Activated T-helper 1 cell treated with anti-CD3 and anti-CD28 coated beads, Interleukin-12 subunit alpha, Interleukin-12 subunit beta, Interleukin-2, Interleukin-4 antibody, amounts not matched to agents 30 ng/mL and 10 ng/mL and 1 ng/mL, durations not matched to agents 14 hours and 24 hours and 36 hours (primary cell): ENCODE measurements around the gene SMO. TPM values are rescaled to one million over a fixed set of nuclear protein-coding genes. Genes with fewer than 3 reads are reported as not detected.

ENCODE experiments used
- DNase-seq: peaks from one replicate; pipeline ENCODE4 v3.0.0; 2021; ENCODE audit warnings: low spot score
- H3K27ac Mint-ChIP-seq: one replicate; pipeline ENCODE4 v1.8.0; 2021; ENCODE audit warnings: mild to moderate bottlenecking, mixed read lengths
- H3K27me3 Mint-ChIP-seq: one replicate; pipeline ENCODE4 v1.8.0; 2022; ENCODE audit warnings: mild to moderate bottlenecking, moderate library complexity, mixed read lengths; ENCODE audit not compliant: insufficient read depth
- H3K36me3 Mint-ChIP-seq: one replicate; pipeline ENCODE4 v1.8.0; 2021; ENCODE audit warnings: low read depth, mixed read lengths
- H3K4me1 Mint-ChIP-seq: one replicate; pipeline ENCODE4 v1.8.0; 2021; ENCODE audit warnings: low read depth, mixed read lengths
- H3K4me3 Mint-ChIP-seq: one replicate; pipeline ENCODE4 v1.8.0; 2021; ENCODE audit warnings: mild to moderate bottlenecking, moderate library complexity, mixed read lengths
- H3K9me3 Mint-ChIP-seq: one replicate; pipeline ENCODE4 v1.8.0; 2021; ENCODE audit warnings: mixed read lengths
- intact Hi-C: fragments of 100-400 bp; cut with micrococcal nuclease; formaldehyde crosslinking; loops from one replicate; pipeline ENCODE4 v1.15.1; 2024
- total RNA-seq: library from RNA; stranded (reverse); gene quantifications from 2 replicates; pipeline ENCODE4 v1.2.3, GENCODE V29; 2022

SMO gene
- total RNA-seq, 1 donor from 2014 or later = 0.44 TPM

GRCh38 chr7:129184981-129185670, 3.3 kb upstream of the SMO start:
- Mint-ChIP-seq H3K27ac (no peak overlapping the region), H3K4me1 (peaks cover 4% of the 10 kb centered on the region), H3K27me3 (peaks cover 39% of the 10 kb centered on the region), H3K9me3 (no peaks in the 10 kb centered on the region), H3K36me3 (peaks cover 1% of the 10 kb centered on the region), H3K4me3 (no peak overlapping the region)
- intact Hi-C loops = no loop called here
- DNase-seq = no peak

GRCh38 chr7:129186749-129187260, 1.6 kb upstream of the SMO start:
- Mint-ChIP-seq H3K27ac (no peak overlapping the region), H3K4me1 (peaks cover 4% of the 10 kb centered on the region), H3K27me3 (peaks cover 52% of the 10 kb centered on the region), H3K4me3 (no peak overlapping the region), H3K9me3 (no peaks in the 10 kb centered on the region), H3K36me3 (peaks cover 1% of the 10 kb centered on the region)
- DNase-seq = no peak
- intact Hi-C loops = no loop called here

DNA sequence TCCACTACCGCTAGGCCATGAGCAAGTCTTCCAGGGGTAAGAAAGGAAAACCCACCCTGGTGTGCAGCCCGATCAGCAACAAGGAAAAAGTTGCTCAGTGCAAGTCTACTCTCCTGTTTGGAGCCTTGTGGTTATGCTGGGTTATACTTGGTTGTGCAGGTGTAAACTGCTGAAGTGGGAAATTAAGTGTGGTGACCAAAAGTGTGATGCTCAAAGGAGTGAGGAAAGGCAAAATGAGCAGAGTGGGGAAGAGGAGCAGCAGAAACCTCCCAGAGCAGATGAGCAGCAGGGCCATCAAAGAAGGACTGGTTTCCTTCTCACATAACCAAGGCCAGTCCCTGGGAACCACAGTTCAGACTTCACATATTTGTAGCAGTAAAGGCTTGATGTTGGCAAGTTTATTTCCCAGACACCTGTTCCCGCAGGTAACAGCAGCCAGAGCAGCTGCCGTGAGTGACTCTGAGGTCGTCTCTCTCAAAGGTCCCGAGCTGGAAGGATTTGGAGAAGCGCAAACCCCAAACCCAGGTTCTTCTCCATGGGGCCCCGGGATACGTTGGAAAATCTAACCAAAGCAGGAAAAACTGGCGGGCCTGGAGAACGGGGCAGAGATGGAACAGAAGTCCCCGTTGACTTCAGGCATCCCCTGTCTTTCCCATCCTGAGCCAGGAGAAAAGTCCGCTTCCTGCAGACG, 607 bp upstream of the SMO start:
- H3K27me3 Mint-ChIP-seq = peaks cover 58% of the 10 kb centered on the region
- peaks cover 4% of the 10 kb centered on the region for H3K4me1 Mint-ChIP-seq
- no peak for DNase-seq
- peak overlapping the region; percentile 70 for H3K4me3 Mint-ChIP-seq
- H3K36me3 Mint-ChIP-seq = peaks cover 1% of the 10 kb centered on the region
- intact Hi-C loops = no loop called here
- no peak overlapping the region for H3K27ac Mint-ChIP-seq
- no peaks in the 10 kb centered on the region for H3K9me3 Mint-ChIP-seq

GRCh38 chr7:129188892-129189660, 643 bp downstream of the SMO start:
- intact Hi-C loops = no loop called here
- Mint-ChIP-seq H3K27ac (no peak overlapping the region), H3K4me1 (peaks cover 4% of the 10 kb centered on the region), H3K4me3 (peak overlapping the region; percentile 51), H3K27me3 (peaks cover 61% of the 10 kb centered on the region), H3K36me3 (peaks cover 1% of the 10 kb centered on the region), H3K9me3 (no peaks in the 10 kb centered on the region)
- DNase-seq = no peak

DNA sequence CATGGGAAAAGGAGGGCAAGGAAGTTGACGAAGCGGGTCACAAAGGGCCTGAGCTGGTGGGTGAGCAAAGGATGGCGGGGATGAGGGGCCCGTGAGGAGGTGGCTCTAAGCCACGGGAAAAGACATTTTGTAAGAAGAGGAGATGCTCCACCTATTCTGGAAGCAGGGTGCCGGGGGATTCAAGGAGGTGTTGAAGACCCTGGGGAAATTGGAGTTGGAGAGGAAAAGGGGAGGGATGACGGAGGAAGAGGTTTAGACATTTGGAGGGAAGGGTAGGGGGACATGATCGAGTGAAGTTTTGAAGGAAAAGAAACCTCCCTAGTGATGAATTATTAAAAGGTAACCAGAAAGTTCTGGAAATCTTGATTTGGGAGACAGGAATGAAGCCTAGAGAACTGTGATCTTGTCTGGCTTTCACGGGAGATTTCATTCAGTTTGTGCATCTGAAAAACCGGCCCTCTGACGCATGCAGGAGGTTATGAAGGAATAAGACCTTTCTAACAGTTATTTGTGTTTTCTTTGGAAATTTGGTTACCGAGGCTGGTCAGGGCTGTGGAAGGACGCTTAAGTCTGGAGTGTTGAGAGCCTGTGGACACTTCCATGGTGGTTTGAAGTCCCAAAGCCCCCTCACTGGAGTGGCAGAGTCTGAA, 1.4 kb downstream of the SMO start:
- intact Hi-C loops = no loop called here
- Mint-ChIP-seq H3K4me1 (peaks cover 4% of the 10 kb centered on the region), H3K4me3 (peak overlapping the region; percentile 51), H3K9me3 (no peaks in the 10 kb centered on the region), H3K27ac (no peak overlapping the region), H3K27me3 (peaks cover 61% of the 10 kb centered on the region), H3K36me3 (peaks cover 1% of the 10 kb centered on the region)
- no peak for DNase-seq

DNA sequence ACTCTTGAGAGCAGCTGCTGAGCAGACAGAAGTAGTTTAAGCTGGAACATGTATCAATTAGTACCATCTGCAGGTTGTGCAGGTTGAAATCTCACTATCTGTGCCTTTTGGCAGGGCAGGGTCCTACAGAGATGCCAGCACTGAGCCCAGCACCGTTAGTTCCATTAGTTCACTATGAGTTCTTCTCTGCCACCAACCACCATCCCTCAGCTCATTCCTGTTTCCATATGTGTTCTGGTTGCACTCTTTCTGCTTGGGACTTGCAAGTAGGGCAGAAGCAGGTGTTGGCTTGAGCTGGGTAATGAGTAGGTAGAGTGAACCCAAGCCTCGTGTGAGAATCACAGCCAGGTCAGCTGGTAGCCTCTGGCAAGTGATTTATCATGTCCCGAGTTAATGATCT, 2.8 kb downstream of the SMO start:
- H3K27ac Mint-ChIP-seq = no peak overlapping the region
- DNase-seq = no peak
- peaks cover 4% of the 10 kb centered on the region for H3K4me1 Mint-ChIP-seq
- no peak overlapping the region for H3K4me3 Mint-ChIP-seq
- H3K36me3 Mint-ChIP-seq = peaks cover 1% of the 10 kb centered on the region
- H3K27me3 Mint-ChIP-seq = peaks cover 53% of the 10 kb centered on the region
- H3K9me3 Mint-ChIP-seq = no peaks in the 10 kb centered on the region
- intact Hi-C loops = no loop called here

DNA sequence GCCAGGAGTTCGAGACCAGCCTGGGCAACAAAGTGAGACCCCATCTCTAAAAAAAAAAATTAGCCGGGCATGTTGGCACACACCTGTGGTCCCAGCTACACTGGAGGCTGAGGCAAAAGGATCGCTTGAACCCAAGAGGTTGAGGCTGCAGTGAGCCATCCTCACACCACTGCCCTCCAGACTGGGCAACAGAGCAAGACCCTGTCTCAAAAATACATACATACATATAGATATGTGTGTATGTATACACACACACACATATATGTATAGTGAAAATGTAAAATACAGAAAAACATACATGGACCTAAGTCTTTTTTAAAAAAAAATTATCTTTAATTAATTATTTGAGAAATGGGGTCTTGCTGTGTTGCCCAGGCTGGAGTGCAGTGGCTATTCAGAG, 5.5 kb downstream of the SMO start:
- H3K36me3 Mint-ChIP-seq = no peaks in the 10 kb centered on the region
- peaks cover 45% of the 10 kb centered on the region for H3K27me3 Mint-ChIP-seq
- H3K9me3 Mint-ChIP-seq = no peaks in the 10 kb centered on the region
- intact Hi-C loops = no loop called here
- no peak overlapping the region for H3K4me3 Mint-ChIP-seq
- H3K27ac Mint-ChIP-seq = no peak overlapping the region
- DNase-seq = no peak
- no peaks in the 10 kb centered on the region for H3K4me1 Mint-ChIP-seq

GRCh38 chr7:129197771-129198170, 9.3 kb downstream of the SMO start:
- H3K27ac Mint-ChIP-seq = no peak overlapping the region
- H3K36me3 Mint-ChIP-seq = no peaks in the 10 kb centered on the region
- no peaks in the 10 kb centered on the region for H3K9me3 Mint-ChIP-seq
- no peak for DNase-seq
- H3K4me1 Mint-ChIP-seq = no peaks in the 10 kb centered on the region
- intact Hi-C loops = no loop called here
- H3K4me3 Mint-ChIP-seq = no peak overlapping the region
- peaks cover 16% of the 10 kb centered on the region for H3K27me3 Mint-ChIP-seq

GRCh38 chr7:129199406-129199805, 11.0 kb downstream of the SMO start:
- no peak overlapping the region for H3K27ac Mint-ChIP-seq
- H3K9me3 Mint-ChIP-seq = no peaks in the 10 kb centered on the region
- intact Hi-C loops = no loop called here
- no peak for DNase-seq
- H3K27me3 Mint-ChIP-seq = peaks cover 15% of the 10 kb centered on the region
- H3K4me1 Mint-ChIP-seq = no peaks in the 10 kb centered on the region
- no peaks in the 10 kb centered on the region for H3K36me3 Mint-ChIP-seq
- H3K4me3 Mint-ChIP-seq = no peak overlapping the region

DNA sequence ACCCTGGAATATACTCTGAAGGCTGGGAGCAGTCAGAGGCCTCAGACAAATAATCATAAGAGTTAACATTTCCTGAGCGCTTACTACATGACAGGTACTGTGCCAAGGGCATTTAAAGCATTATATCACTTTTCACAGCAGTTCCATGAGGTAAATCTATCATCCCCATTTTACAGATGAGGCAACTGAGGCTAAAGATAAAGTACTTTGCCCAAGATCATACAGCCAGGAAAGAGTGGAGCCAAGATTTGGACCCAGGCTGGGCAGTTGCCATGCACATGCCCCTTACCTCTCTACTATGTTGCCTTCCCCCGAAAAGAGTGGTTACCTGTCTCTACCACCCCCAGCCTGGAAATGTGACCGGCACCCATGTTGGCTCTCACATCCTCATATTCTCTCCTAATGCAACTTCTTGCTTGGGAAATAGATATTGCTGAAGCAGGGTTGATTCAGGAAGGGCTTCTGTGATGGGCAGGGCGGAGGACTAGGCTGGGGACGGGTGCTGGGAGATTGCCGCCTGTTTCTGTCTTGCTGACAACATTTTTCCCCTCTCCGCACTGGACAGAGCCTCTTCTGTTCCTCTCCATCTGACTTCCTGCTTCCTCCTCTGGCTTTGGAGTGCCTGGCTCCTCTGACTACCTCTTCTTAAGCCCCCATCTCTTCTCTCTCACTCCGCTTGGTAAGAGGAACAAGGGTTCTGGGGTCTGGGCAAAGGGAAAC, 13.8 kb downstream of the SMO start:
- H3K4me3 Mint-ChIP-seq = no peak overlapping the region
- no peaks in the 10 kb centered on the region for H3K9me3 Mint-ChIP-seq
- peaks cover 13% of the 10 kb centered on the region for H3K27me3 Mint-ChIP-seq
- no peaks in the 10 kb centered on the region for H3K4me1 Mint-ChIP-seq
- H3K36me3 Mint-ChIP-seq = no peaks in the 10 kb centered on the region
- DNase-seq = no peak
- no peak overlapping the region for H3K27ac Mint-ChIP-seq
- intact Hi-C loops = no loop called here

- intact Hi-C loops = no loop called here
- Mint-ChIP-seq H3K4me3 (no peak overlapping the region), H3K27ac (no peak overlapping the region), H3K27me3 (peaks cover 9% of the 10 kb centered on the region), H3K9me3 (no peaks in the 10 kb centered on the region), H3K36me3 (no peaks in the 10 kb centered on the region), H3K4me1 (no peaks in the 10 kb centered on the region)
- DNase-seq = no peak
Observed at GRCh38 chr7:129203050-129203741, 14.8 kb downstream of the SMO start.
